22Rv1 (cell line): Measurements from ENCODE around the gene HES1.

ENCODE experiments used
- ZFX ChIP-seq: fragments of 450-650 bp; IDR thresholded peaks from 2 replicates; pipeline ENCODE4 v1.6.1; 2017; ENCODE audit warnings: antibody characterized with exemption, borderline replicate concordance
- TF ChIP-seq, protein P1 (sequence below): fragments of 450-650 bp; IDR thresholded peaks from 2 replicates; pipeline ENCODE4 v1.5.1; 2017; ENCODE audit warnings: mild to moderate bottlenecking

DNA sequence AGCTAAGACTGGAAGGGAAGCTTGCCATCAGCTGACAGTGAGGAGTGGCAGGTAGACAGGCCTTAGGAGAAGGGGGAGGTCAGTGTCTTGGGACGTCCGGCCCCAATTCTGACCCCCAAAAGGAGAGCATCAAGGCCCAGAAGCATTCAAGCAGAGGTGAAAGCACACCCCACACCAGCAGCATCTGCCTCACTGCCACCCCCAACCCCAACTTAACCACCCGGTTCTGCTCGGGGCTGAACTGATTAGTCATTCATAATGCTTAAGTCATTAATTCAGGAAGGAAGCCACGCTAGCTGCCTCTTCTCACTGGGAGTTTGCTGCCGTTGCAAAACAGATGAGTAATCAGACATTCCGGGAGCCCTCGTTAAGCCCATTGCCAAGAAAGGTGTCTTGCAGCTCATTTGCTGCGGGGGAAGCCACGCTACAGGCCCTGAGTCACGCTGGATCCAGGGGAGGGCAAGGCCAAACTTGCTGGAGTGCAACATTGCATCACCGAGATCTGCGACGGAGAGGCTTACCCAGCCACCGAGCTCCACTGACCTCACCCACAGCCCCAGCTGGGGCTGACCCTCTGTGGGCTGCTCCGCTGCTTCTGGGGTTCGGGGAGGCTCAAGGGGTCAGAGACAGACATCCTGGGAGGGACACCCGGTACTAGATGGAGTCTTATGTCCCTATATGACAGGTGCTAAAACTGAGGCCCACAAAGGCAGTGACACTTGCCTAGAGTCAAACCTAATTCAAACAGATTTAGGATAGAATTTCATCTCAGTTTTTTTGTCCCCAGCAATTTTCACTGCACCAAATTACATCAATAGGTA lies 46.4 kb upstream of the HES1 start:
- TF ChIP-seq, protein P1, sequence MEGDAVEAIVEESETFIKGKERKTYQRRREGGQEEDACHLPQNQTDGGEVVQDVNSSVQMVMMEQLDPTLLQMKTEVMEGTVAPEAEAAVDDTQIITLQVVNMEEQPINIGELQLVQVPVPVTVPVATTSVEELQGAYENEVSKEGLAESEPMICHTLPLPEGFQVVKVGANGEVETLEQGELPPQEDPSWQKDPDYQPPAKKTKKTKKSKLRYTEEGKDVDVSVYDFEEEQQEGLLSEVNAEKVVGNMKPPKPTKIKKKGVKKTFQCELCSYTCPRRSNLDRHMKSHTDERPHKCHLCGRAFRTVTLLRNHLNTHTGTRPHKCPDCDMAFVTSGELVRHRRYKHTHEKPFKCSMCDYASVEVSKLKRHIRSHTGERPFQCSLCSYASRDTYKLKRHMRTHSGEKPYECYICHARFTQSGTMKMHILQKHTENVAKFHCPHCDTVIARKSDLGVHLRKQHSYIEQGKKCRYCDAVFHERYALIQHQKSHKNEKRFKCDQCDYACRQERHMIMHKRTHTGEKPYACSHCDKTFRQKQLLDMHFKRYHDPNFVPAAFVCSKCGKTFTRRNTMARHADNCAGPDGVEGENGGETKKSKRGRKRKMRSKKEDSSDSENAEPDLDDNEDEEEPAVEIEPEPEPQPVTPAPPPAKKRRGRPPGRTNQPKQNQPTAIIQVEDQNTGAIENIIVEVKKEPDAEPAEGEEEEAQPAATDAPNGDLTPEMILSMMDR: no peak
- no peak for TF ChIP-seq ZFX
